A673 (cell line): Measurements from ENCODE around the gene PTGIS. TPM values are rescaled to one million over a fixed set of nuclear protein-coding genes. Genes with fewer than 3 reads are reported as not detected.
"Not testable (repeated sequence)": the region's sequence is repeated elsewhere in the genome, so short reads cannot be mapped to it uniquely, and the experiment has no call there.

ENCODE experiments used
- BruUV-seq: library from RNA; stranded (reverse); fragments of 400-500 nt; replicated peaks from 2 replicates; lab custom pipeline; 2021; lab: Mats Ljungman, UMichigan
- CTCF ChIA-PET: fragments of 300-600 bp; sonication (Branson Sonifier 250); formaldehyde crosslinking; loops from one replicate; lab custom pipeline; 2022; ENCODE audit warnings: antibody characterized with exemption; lab: Charles Lee
- POLR2A ChIA-PET: fragments of 300-600 bp; sonication (Branson Sonifier 250); formaldehyde crosslinking; loops from one replicate; lab custom pipeline; 2022; ENCODE audit warnings: antibody characterized with exemption; ENCODE audit not compliant: low non-redundant PET; lab: Charles Lee
- DNase-seq: peaks from one replicate; pipeline ENCODE4 v3.0.0-alpha.2; 2015; ENCODE audit warnings: low spot score
- H3K27ac ChIP-seq: fragments of 200-600 bp; sonication (generic); 2 replicates; pipeline ENCODE4 v1.5.1; 2016; ENCODE audit warnings: mixed run types, low read depth, mild to moderate bottlenecking, mixed read lengths, antibody characterized with exemption, low read length; ENCODE audit not compliant: poor library complexity, severe bottlenecking
- H3K27me3 ChIP-seq: fragments of 200-600 bp; sonication (generic); replicated peaks from 2 replicates; pipeline ENCODE4 v1.6.1; 2017; ENCODE audit warnings: mixed run types, low read depth, mild to moderate bottlenecking, mixed read lengths, antibody characterized with exemption, low read length; ENCODE audit not compliant: insufficient read depth, poor library complexity
- H3K36me3 ChIP-seq: fragments of 200-600 bp; sonication (generic); 2 replicates; pipeline ENCODE4 v1.6.1; 2016; ENCODE audit warnings: mixed run types, mild to moderate bottlenecking, mixed read lengths, antibody characterized with exemption, low read length; ENCODE audit not compliant: insufficient read depth, poor library complexity, severe bottlenecking
- H3K4me1 ChIP-seq: fragments of 200-600 bp; sonication (generic); 2 replicates; pipeline ENCODE4 v1.6.1; 2017; ENCODE audit warnings: mixed run types, mild to moderate bottlenecking, mixed read lengths, antibody characterized with exemption, low read length; ENCODE audit not compliant: insufficient read depth, poor library complexity, severe bottlenecking
- H3K4me3 ChIP-seq: fragments of 200-600 bp; sonication (generic); 2 replicates; pipeline ENCODE4 v1.5.1; 2016; ENCODE audit warnings: low read depth, mixed run types, mild to moderate bottlenecking, mixed read lengths, low read length; ENCODE audit not compliant: poor library complexity, severe bottlenecking
- H3K9me3 ChIP-seq: fragments of 200-600 bp; sonication (generic); 2 replicates; pipeline ENCODE4 v1.6.1; 2016; ENCODE audit warnings: mixed run types, low read depth, mild to moderate bottlenecking, mixed read lengths, antibody characterized with exemption, low read length; ENCODE audit not compliant: poor library complexity, severe bottlenecking
- EZH2 ChIP-seq: fragments of 200-600 bp; sonication (generic); IDR thresholded peaks from 2 replicates; pipeline ENCODE4 v1.6.1; 2017; ENCODE audit warnings: borderline replicate concordance, low read depth, mild to moderate bottlenecking, mixed read lengths, antibody characterized with exemption, low read length; ENCODE audit not compliant: poor library complexity, severe bottlenecking
- intact Hi-C: fragments of 100-400 bp; cut with micrococcal nuclease; formaldehyde crosslinking; loops from one replicate; pipeline ENCODE4 v1.10.0; 2022; ENCODE audit not compliant: unreplicated experiment
- total RNA-seq: library from RNA; stranded (reverse); gene quantifications from 2 replicates; pipeline ENCODE4 v1.2.3, GENCODE V29; 2021
- TF ChIP-seq, protein P1 (sequence below): fragments of 300-800, 200-600 bp; sonication (generic); conservative IDR thresholded peaks from 2 replicates; pipeline ENCODE4 v1.5.1; 2017; ENCODE audit warnings: low read depth, mild to moderate bottlenecking, antibody characterized with exemption, low read length, moderate library complexity, mixed read lengths

PTGIS gene
- total RNA-seq, 1 experiment from 2014 or later, result not detected

GRCh38 chr20:49569411-49570115, 1.6 kb upstream of the PTGIS start:
- Histone ChIP-seq H3K9me3 (no peaks in the 10 kb centered on the region), H3K4me1 (no peaks in the 10 kb centered on the region), H3K27me3 (peaks cover 51% of the 10 kb centered on the region), H3K4me3 (no peak overlapping the region), H3K36me3 (no peaks in the 10 kb centered on the region), H3K27ac (no peak overlapping the region)
- no peak for DNase-seq
- ChIA-PET POLR2A (no interaction called here), CTCF (interaction anchor here (1.5 kb wide), 1 partner anchor 28 kb away, joined by 4 read pairs; no protein-coding TSS in a partner anchor)
- TF ChIP-seq, protein P1, sequence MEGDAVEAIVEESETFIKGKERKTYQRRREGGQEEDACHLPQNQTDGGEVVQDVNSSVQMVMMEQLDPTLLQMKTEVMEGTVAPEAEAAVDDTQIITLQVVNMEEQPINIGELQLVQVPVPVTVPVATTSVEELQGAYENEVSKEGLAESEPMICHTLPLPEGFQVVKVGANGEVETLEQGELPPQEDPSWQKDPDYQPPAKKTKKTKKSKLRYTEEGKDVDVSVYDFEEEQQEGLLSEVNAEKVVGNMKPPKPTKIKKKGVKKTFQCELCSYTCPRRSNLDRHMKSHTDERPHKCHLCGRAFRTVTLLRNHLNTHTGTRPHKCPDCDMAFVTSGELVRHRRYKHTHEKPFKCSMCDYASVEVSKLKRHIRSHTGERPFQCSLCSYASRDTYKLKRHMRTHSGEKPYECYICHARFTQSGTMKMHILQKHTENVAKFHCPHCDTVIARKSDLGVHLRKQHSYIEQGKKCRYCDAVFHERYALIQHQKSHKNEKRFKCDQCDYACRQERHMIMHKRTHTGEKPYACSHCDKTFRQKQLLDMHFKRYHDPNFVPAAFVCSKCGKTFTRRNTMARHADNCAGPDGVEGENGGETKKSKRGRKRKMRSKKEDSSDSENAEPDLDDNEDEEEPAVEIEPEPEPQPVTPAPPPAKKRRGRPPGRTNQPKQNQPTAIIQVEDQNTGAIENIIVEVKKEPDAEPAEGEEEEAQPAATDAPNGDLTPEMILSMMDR, result no peak
- TF ChIP-seq EZH2, result no peak
- intact Hi-C loops, result no loop called here
- no TSS peak for BruUV-seq

- CTCF ChIA-PET, result interaction anchor here (1.5 kb wide), 1 partner anchor 27 kb away, joined by 4 read pairs; no protein-coding TSS in a partner anchor
- BruUV-seq, result no TSS peak
- Histone ChIP-seq H3K9me3 (no peaks in the 10 kb centered on the region), H3K4me1 (no peaks in the 10 kb centered on the region), H3K4me3 (no peak overlapping the region), H3K27ac (no peak overlapping the region), H3K27me3 (peaks cover 51% of the 10 kb centered on the region), H3K36me3 (no peaks in the 10 kb centered on the region)
- intact Hi-C loops, result no loop called here
- DNase-seq, result no peak
- POLR2A ChIA-PET, result no interaction called here
- TF ChIP-seq, protein P1, result no peak
- TF ChIP-seq EZH2, result no peak
Measured at GRCh38 chr20:49568278-49569151, 578 bp upstream of the PTGIS start.

- H3K4me1 ChIP-seq, result no peaks in the 10 kb centered on the region
- H3K9me3 ChIP-seq, result no peaks in the 10 kb centered on the region
- TF ChIP-seq EZH2, result no peak
- TF ChIP-seq, protein P1, result no peak
- POLR2A ChIA-PET, result no interaction called here
- intact Hi-C loops, result no loop called here
- H3K4me3 ChIP-seq, result no peak overlapping the region
- no peak overlapping the region for H3K27ac ChIP-seq
- BruUV-seq, result no TSS peak
- no peaks in the 10 kb centered on the region for H3K36me3 ChIP-seq
- no peak for DNase-seq
- H3K27me3 ChIP-seq, result peaks cover 39% of the 10 kb centered on the region
- CTCF ChIA-PET, result interaction anchor here (0.6 kb wide), 1 partner anchor 25 kb away, joined by 6 read pairs; no protein-coding TSS in a partner anchor
Measured at GRCh38 chr20:49566401-49567364, 1.3 kb downstream of the PTGIS start.

GRCh38 chr20:49564991-49565390, 2.9 kb downstream of the PTGIS start:
- POLR2A ChIA-PET, H3K36me3 ChIP-seq, H3K4me3 ChIP-seq, H3K4me1 ChIP-seq, DNase-seq, intact Hi-C loops, BruUV-seq, H3K9me3 ChIP-seq, H3K27ac ChIP-seq: not testable (repeated sequence)
- CTCF ChIA-PET, result interaction anchor here (0.5 kb wide), 1 partner anchor 245 kb away, joined by 3 read pairs; no protein-coding TSS in a partner anchor
- peaks cover 26% of the 10 kb centered on the region for H3K27me3 ChIP-seq
